ENCODE data around the gene TMEM165.

The TMEM165 gene

DNA sequence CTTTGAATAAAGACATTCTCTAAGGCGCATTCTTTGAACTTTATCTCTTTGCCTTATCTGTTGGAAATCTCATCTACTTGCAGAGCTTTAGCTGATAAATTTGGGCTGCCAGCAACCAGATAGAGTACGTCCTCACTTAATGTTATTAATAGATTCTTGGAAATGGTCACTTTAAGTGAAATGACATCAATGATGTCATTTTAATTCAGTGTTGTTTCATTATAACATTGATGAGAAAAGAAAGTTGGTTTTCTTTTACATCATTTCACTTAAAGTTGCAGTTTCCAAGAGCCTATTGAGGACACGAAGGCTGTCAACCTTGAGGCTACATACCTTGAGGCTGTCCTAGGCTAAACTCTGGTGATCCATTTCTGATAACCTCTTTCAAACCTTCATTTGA, 9.3 kb downstream of the TMEM165 start:
- DNase-seq (ENCODE audit: low read depth in 1 of 2, low spot score in 1 of 2): no peak

- no peak for DNase-seq (ENCODE audit: low read depth in 1 of 2, low spot score in 1 of 2)
These were observed 10.8 kb downstream of the TMEM165 start for GRCh38 chr4:55406545-55406944.

- DNase-seq (ENCODE audit: low read depth in 1 of 2, low spot score in 1 of 2): no peak
These were observed 11.4 kb downstream of the TMEM165 start for GRCh38 chr4:55407119-55407518.

DNA sequence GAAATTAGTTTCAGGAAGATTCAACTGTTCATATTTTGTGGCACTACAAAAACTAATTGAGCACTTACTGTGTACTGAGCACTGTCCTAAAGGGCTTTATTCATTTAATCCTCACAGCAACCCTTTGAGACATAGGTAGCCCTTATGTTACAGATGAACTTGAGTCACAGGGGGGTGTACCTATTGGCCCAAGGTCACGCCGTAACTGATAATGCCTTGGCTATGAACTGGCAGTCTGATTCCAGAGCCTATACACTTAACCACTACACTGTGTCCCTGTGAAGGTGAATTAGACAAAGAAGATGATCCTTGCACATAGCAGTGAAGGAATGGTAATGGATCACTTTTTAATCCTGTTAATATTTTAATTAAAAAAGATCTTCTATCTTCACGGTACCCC, 12.0 kb downstream of the TMEM165 start:
- no peak for DNase-seq (ENCODE audit: low read depth in 1 of 2, low spot score in 1 of 2)

- DNase-seq (ENCODE audit: low read depth in 1 of 2, low spot score in 1 of 2): no peak
These were observed 13.9 kb downstream of the TMEM165 start for GRCh38 chr4:55409468-55410171.

DNA sequence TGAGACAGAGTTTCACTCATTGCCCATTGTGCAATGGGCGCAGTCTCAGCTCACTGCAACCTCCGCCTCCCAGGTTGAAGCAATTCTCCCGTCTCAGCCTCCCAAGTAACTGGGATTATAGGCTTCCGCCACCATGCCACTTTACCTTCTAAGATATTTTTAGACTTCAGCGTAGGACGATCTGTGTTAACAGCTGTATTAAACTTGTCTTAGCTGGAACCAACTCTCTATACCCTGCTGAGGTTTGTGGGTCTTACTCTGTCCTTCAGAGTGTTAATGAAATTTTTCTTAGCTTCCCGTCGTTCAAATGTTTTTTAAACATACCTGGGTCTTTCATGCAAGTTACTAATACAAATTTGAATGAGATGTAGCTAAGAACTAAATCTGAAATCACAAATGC, 14.7 kb downstream of the TMEM165 start:
- DNase-seq (ENCODE audit: low read depth in 1 of 2, low spot score in 1 of 2): no peak

DNA sequence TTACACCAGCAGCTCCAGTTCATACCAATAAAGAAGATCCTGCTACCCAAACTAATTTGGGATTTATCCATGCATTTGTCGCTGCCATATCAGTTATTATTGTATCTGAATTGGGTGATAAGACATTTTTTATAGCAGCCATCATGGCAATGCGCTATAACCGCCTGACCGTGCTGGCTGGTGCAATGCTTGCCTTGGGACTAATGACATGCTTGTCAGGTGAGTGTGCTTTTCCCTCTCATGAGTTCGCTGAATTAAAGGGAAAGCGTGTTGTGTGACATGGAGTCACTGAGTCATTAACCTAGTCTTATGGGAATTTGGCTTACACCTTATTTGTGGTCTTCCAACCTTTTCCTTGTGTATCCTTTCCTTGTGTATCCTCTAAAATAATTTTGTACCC, 15.9 kb downstream of the TMEM165 start:
- DNase-seq (ENCODE audit: low read depth in 1 of 2, low spot score in 1 of 2): no peak

DNA sequence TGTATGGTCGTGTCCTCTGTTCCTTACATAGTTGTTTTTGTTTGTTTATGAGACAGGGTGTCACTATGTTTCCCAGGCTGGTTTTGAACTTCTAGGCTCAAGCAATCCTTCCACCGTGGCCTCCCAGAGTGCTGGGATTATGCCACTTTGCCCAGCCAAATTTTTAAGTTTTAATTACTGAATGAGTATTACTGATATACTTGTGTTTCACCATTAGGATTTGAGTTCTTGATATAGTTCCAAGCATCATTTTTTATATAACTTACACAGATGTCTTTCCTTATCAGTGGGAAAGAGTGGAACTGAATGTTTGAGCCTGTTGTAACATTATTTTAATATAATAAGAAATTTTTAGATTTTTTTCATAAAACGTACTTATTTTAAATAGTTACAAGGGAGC, 20.4 kb downstream of the TMEM165 start:
- no peak for DNase-seq (ENCODE audit: low read depth in 1 of 2, low spot score in 1 of 2)

GRCh38 chr4:55424791-55425190, 29.0 kb downstream of the TMEM165 start:
- DNase-seq (ENCODE audit: low read depth in 1 of 2, low spot score in 1 of 2): no peak

DNA sequence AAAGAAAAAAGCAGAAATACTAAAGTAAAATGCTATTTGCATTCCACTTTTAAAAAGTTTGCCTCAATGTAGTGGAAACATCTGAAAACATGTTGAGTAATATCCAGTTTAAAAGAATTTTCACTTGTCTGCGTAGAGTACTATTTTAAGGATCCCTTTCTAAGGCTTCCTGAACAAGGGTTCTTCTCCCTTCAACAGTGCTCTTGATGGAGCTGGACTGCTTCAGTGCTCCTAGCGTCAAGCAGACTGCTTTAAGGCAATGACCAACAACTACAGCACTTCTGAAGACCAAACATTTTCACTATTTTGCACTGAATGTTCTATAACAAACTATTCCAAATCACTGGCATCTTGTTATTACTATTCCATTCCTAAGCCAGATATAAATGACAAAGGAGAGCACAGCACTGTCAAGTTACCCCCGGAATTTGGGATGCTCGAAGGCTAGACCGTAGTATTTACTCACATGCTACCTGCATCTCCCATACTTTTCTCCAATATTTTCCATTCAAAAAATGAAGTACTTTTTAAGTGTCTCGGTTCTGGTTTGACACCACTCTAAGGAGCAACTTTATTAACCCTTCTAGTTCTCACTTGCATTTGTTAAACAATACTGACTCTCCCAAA, 36.1 kb downstream of the TMEM165 start:
- no peak for DNase-seq (ENCODE audit: low read depth in 1 of 2, low spot score in 1 of 2)

- no peak for DNase-seq (ENCODE audit: low read depth in 1 of 2, low spot score in 1 of 2)
These were observed 39.5 kb downstream of the TMEM165 start for GRCh38 chr4:55435141-55435841.

DNA sequence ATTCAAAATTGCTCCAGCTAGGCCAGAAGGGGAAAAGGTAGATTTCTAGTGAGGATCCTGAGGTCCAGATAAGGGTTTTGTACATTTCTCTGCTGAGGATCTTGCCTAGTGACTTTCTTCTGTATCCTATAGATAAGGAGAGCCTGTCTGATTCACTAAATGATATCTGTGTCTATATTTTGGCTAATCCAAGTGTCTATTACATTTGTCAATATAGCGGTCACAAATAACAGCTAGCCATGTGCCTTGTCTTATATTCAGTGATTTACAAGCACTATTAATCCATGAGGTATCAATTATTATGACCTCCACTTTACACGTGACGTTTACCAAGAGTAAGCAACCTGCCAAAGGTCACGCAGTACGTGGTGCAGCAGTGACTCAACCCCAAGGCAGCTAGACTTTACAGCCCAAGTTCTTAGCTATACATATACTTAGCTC, 41.6 kb downstream of the TMEM165 start:
- DNase-seq (ENCODE audit: low read depth in 1 of 2, low spot score in 1 of 2): no peak

DNA sequence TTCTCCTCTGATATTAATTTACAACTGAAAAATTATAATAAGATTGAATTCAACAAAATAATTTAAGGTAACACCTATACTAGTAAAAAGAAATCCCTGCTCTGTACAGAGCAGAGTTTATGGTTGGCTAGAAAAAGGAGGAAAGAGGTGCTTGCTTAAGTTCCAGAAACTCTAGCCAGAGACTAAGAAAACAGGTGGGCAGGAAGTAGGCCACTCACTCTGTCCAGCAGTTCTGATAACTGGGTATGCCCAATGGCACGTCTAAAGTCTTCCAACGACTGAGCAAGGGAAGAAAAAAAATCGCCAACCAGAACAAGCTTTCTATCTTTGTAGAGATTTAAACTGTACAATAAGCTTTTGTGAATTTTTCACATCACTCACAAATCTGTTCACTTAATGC, 42.1 kb downstream of the TMEM165 start:
- no peak for DNase-seq (ENCODE audit: low read depth in 1 of 2, low spot score in 1 of 2)

DNA sequence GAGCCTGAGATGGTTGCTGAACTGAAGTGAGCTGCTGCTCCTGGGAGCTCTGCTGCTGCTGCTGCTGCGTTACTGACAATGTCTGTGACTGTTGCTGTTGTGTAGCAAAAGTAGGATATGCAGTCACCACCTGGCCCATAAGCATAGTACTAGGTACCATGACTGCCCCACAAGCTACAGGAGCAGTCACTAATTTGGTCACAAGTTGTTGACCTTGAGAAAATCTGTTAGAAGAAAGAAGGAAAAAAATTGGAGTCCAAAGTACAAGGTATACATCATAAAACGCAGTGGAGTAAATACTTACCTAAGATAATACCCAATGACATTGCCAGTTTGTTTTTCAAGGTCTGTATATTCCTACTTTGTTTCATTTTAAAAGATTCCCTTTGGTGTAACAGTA, 42.6 kb downstream of the TMEM165 start:
- DNase-seq (ENCODE audit: low read depth in 1 of 2, low spot score in 1 of 2): no peak

DNA sequence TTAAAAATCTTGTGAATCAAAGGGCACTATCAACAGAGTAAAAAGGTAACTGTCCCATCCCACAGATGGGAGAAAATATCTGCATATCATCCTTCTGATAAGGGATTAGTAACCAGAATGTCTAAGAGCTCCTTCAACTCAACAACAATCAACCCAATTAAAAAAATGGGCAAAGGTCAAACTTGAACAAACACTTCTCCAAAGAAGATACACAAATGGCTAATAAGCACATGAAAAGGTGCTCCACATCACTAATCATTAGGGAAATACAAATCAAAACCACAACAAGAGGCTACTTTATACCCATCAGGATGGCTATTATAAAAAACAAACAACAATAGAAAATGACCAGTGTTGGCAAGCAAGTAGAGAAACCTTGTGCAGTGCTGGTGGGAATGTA, 43.3 kb downstream of the TMEM165 start:
- DNase-seq (ENCODE audit: low read depth in 1 of 2, low spot score in 1 of 2): no peak

DNA sequence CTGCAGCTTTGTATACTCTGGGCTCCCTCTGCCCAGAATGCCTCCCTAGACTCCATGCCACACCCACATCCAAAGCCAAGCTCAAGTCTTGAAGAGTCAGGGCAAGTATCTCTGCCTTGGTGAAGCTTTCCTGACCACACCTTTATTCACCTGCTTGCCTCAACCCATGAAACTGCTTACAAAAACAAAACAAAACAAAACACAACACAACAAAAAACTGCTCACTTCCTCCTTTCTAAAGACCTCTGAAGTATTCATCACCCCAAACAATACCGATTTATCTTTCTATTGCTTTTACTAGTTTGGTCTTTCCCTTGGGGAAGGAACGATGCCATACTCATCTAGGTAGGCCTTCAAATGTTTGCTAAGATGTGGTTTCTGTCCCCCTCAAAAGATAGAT, 45.0 kb downstream of the TMEM165 start:
- DNase-seq (ENCODE audit: low read depth in 1 of 2, low spot score in 1 of 2): no peak

GRCh38 chr4:55442541-55442940, 46.8 kb downstream of the TMEM165 start:
- no peak for DNase-seq (ENCODE audit: low read depth in 1 of 2, low spot score in 1 of 2)

DNA sequence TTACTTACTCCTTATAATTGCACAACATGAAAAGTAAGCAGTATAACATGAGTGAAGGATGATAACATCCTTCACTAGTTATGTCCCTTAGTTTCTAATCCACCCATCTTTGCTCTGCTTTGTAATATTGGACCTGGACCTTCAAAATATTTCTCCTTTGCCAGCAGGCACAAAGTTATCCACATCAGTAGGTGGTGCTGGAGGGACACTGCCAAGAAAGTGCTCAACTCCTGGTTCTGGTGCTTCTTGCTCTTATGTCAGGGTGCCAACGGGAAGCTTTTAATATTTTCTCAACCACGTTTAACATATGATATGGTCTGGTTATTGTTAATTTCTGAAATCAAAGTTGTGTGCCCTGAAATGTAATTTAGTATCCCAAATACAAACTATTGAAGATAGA, 49.1 kb downstream of the TMEM165 start:
- no peak for DNase-seq (ENCODE audit: low read depth in 1 of 2, low spot score in 1 of 2)

- no peak for DNase-seq (ENCODE audit: low read depth in 1 of 2, low spot score in 1 of 2)
These were observed 50.3 kb downstream of the TMEM165 start for GRCh38 chr4:55445921-55446577.

DNA sequence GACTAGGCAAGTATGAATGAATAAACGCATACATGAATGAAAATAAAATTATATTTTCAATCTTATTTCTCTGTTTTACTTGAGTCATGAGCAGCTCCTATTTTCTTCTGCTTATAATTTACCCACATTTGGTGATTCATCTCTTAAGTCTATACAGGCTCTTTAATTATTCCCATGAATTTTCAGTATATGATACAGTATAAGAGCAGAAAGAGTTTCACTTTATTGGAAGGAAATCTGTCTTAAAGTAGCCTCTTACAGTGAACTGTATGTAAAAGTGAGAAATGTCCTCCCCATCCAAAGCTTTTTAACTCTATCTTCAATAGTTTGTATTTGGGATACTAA, 50.8 kb downstream of the TMEM165 start:
- no peak for DNase-seq (ENCODE audit: low read depth in 1 of 2, low spot score in 1 of 2)

- DNase-seq (ENCODE audit: low read depth in 1 of 2, low spot score in 1 of 2): no peak
These were observed 51.5 kb downstream of the TMEM165 start for GRCh38 chr4:55447108-55447708.

GRCh38 chr4:55447831-55448230, 52.1 kb downstream of the TMEM165 start:
- DNase-seq (ENCODE audit: low read depth in 1 of 2, low spot score in 1 of 2): no peak
